Fibroblast of villous mesenchyme (primary cell): ENCODE data around the gene GOSR2. TPM values are rescaled to one million over a fixed set of nuclear protein-coding genes. Genes with fewer than 3 reads are reported as not detected.

Experiments used
- DNase-seq: peaks from one replicate; pipeline ENCODE4 v3.0.0-alpha.2; 2010; ENCODE audit warnings: low read depth
- H3K4me3 ChIP-seq: 2 replicates; pipeline ENCODE4 v1.5.1; 2011; ENCODE audit warnings: low read depth, mild to moderate bottlenecking, low read length
- CTCF ChIP-seq: IDR thresholded peaks from 2 replicates; pipeline ENCODE4 v1.5.1; 2012; ENCODE audit warnings: low read depth, mild to moderate bottlenecking, low read length; ENCODE audit not compliant: insufficient read depth
- total RNA-seq: library from RNA; depleted of rRNA; stranded (reverse); fragments of >200 nt; gene quantifications from 2 replicates; pipeline ENCODE4 v1.2.3, GENCODE V29; 2012

Gene GOSR2
- total RNA-seq, 1 donor = 65.6 TPM

GRCh38 chr17:46890638-46891037, 32.3 kb upstream of the GOSR2 start:
- no peak for DNase-seq
- no peak for TF ChIP-seq CTCF
- no peak overlapping the region for H3K4me3 ChIP-seq

- no peak overlapping the region for H3K4me3 ChIP-seq
- DNase-seq = no peak
- no peak for TF ChIP-seq CTCF
These were observed 30.7 kb upstream of the GOSR2 start for GRCh38 chr17:46892192-46892703.

- TF ChIP-seq CTCF = no peak
- no peak overlapping the region for H3K4me3 ChIP-seq
- no peak for DNase-seq
These were observed 28.9 kb upstream of the GOSR2 start for GRCh38 chr17:46894024-46894423.

- no peak for TF ChIP-seq CTCF
- no peak overlapping the region for H3K4me3 ChIP-seq
- DNase-seq = no peak
These were observed 28.3 kb upstream of the GOSR2 start for GRCh38 chr17:46894476-46895151.

GRCh38 chr17:46895171-46895570, 27.8 kb upstream of the GOSR2 start:
- no peak for TF ChIP-seq CTCF
- no peak for DNase-seq
- H3K4me3 ChIP-seq = no peak overlapping the region

GRCh38 chr17:46896991-46897390, 26.0 kb upstream of the GOSR2 start:
- TF ChIP-seq CTCF = no peak
- no peak for DNase-seq

GRCh38 chr17:46898364-46898763, 24.6 kb upstream of the GOSR2 start:
- no peak for DNase-seq
- H3K4me3 ChIP-seq = no peak overlapping the region
- no peak for TF ChIP-seq CTCF

More at GRCh38 chr17:46896991-46897390, 26.0 kb upstream of the GOSR2 start:
- no peak overlapping the region for H3K4me3 ChIP-seq
